Smooth muscle cell of the coronary artery (primary cell): ENCODE measurements around the gene MKNK2. TPM values are rescaled to one million over a fixed set of nuclear protein-coding genes. Genes with fewer than 3 reads are reported as not detected.

Experiments
- total RNA-seq: library from RNA; depleted of rRNA; stranded (reverse); fragments of >200 nt; gene quantifications from 2 replicates; pipeline ENCODE4 v1.2.3, GENCODE V29; 2014; ENCODE audit warnings: low replicate concordance

MKNK2 gene
- total RNA-seq: 93.6 and 184 TPM in 2 replicates

GRCh38 chr19:2050991-2051772, at the start of gene MKNK2:
Gene MKNK2 (minus strand): TSS chr19:2051244. CDS start chr19:2050851, 393 bp downstream.

GRCh38 chr19:2096480-2097202, 45.6 kb upstream of the MKNK2 start, which contains the start of gene IZUMO4:
Gene IZUMO4 (plus strand): TSS chr19:2096915. CDS start chr19:2096946, 31 bp downstream.

DNA sequence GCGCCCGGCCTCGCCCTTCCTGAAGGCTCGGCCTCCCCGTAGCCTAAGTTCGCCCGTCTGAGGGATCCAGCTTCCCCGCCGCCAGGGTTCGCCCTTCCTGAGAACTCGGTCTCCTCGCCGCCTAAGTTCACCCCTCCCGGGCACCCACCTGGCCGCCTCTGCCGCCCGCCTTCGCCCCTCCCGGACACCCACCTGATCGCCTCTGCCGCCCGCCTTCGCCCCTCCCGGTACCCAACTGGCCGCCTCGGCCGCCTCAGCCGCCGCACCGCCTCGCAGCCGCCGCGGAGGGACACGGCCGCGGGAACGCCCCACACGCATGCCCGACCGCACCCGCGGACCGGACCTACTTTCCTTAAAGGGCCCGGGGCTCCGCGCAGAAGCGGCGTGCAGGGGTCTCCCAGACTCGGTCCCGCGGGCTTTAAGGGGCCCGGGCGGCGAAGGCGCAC, 45.0 kb upstream of the MKNK2 start, which contains the start of gene MOB3A:
Gene MOB3A (minus strand): TSS at position 293 of the 446 bp plus-strand sequence. CDS start 17,766 bp downstream, outside the sequence.

DNA sequence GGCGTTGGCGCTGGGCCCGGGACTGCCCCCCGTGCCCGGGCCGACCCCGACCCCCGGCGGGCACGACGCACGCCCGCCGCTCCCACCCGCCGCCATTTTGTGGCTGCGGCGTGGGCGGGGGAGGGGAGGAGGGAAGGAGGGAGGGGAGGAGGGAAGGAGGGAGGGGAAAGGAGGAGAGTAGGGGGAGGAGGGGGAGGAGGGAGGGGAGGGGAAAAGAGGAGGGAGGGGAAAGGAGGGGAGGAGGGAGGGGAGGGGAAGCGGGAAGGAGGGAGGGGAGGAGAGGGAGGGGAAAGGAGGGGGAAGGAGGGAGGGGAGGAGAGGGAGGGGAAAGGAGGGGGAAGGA, 35.5 kb downstream of the MKNK2 start, which contains the start of gene BTBD2:
Gene BTBD2 (minus strand): TSS at position 107 of the 343 bp plus-strand sequence. CDS start 11 bp downstream, at position 96.

Other genes with a start within 250 kb of the MKNK2 start
- 0.82 and 2.0 TPM in 2 replicates for gene ATP8B3, start 239.0 kb downstream of the MKNK2 start, total RNA-seq
- 2.9 and 4.1 TPM in 2 replicates for gene REXO1, start 202.8 kb downstream of the MKNK2 start, total RNA-seq
- gene KLF16, start 187.7 kb downstream of the MKNK2 start, total RNA-seq: 0.94 and 3.8 TPM in 2 replicates
- 101 and 167 TPM in 2 replicates for gene ABHD17A, start 165.7 kb downstream of the MKNK2 start, total RNA-seq
- 2.0 and 2.1 TPM in 2 replicates for gene ADAT3, start 145.8 kb downstream of the MKNK2 start, total RNA-seq
- 12.4 and 20.6 TPM in 2 replicates for gene SCAMP4, start 145.8 kb downstream of the MKNK2 start, total RNA-seq
- 81.2 and 81.9 TPM in 2 replicates for gene CSNK1G2, start 110.1 kb downstream of the MKNK2 start, total RNA-seq
- gene BTBD2, start 35.5 kb downstream of the MKNK2 start, total RNA-seq: 45.7 and 76.4 TPM in 2 replicates
- gene MOB3A, start 45.1 kb upstream of the MKNK2 start, total RNA-seq: 11.0 and 13.1 TPM in 2 replicates
- 0.90 and 2.1 TPM in 2 replicates for gene IZUMO4, start 45.7 kb upstream of the MKNK2 start, total RNA-seq
- gene AP3D1, start 100.3 kb upstream of the MKNK2 start, total RNA-seq: 97.0 and 114 TPM in 2 replicates
- 2.7 and 4.7 TPM in 2 replicates for gene DOT1L, start 112.7 kb upstream of the MKNK2 start, total RNA-seq
- gene PLEKHJ1, start 185.1 kb upstream of the MKNK2 start, total RNA-seq: 26.0 and 68.1 TPM in 2 replicates
- 15.4 and 32.9 TPM in 2 replicates for gene SF3A2, start 185.6 kb upstream of the MKNK2 start, total RNA-seq
- 0.12 and 0.38 TPM in 2 replicates for gene AMH, start 198.1 kb upstream of the MKNK2 start, total RNA-seq
- not detected in 2 replicates for gene JSRP1, start 205.2 kb upstream of the MKNK2 start, total RNA-seq
- not detected in 2 replicates for gene PEAK3, start 230.9 kb upstream of the MKNK2 start, total RNA-seq